ENCODE measurements around the gene WSB1.
A peak's percentile ranks its signal among the peaks of the same experiment; 100 is the strongest.

Gene WSB1

GRCh38 chr17:27295945-27296344 lies 2.0 kb downstream of the WSB1 start:
- Histone ChIP-seq H3K4me1 (ENCODE audit: control extremely low read depth in 1 of 4, control insufficient read depth in 4 of 4, insufficient read depth in 4 of 4, low read length in 3 of 4) (peaks cover 11 to 49% (median 30%) of the 10 kb centered on the region in 4 experiments), H3K36me3 (ENCODE audit: control insufficient read depth in 4 of 4, insufficient read depth in 4 of 4, low read length in 3 of 4) (peaks cover 0 to 4% (median under 1%) of the 10 kb centered on the region in 4 experiments), H3K27me3 (replicated peaks in 2 of 5; ENCODE audit: control insufficient read depth in 4 of 5, insufficient read depth in 5 of 5, low read length in 4 of 5) (no peaks in the 10 kb centered on the region), H3K27ac (ENCODE audit: insufficient read depth in 1 of 2, low read depth in 1 of 2, low read length in 2 of 2, poor library complexity in 1 of 2, severe bottlenecking in 2 of 2) (peak overlapping the region; percentile 95 to 99), H3K9me3 (ENCODE audit: control extremely low read depth in 1 of 5, control insufficient read depth in 4 of 5, insufficient read depth in 2 of 5, low read depth in 1 of 5, low read length in 4 of 5) (no peaks in the 10 kb centered on the region), H3K4me3 (ENCODE audit: control insufficient read depth in 1 of 7, extremely low read depth in 1 of 7, insufficient read depth in 4 of 7, low read depth in 2 of 7, low read length in 6 of 7) (peak overlapping the region in 6 of 7 experiments; percentile 73 to 100 (median 98))
- WGBS (ENCODE audit: insufficient coverage): no CpG with 5 or more reads among the region's 10 CpGs
- ChIA-PET POLR2A (interaction anchor here (0.7 kb wide), 1 partner anchor 25 kb away, joined by 3 read pairs; no protein-coding TSS in a partner anchor), CTCF (interaction anchor here (1.0 kb wide), 2 partner anchors 37 to 60 kb away, joined by 3 to 5 read pairs; no protein-coding TSS in a partner anchor)
- no peak for DNase-seq

GRCh38 chr17:27296428-27296979 lies 2.6 kb downstream of the WSB1 start:
- POLR2A ChIA-PET: interaction anchor here (0.7 kb wide), 1 partner anchor 24 kb away, joined by 3 read pairs; no protein-coding TSS in a partner anchor
- H3K27ac ChIP-seq (ENCODE audit: insufficient read depth in 1 of 2, low read depth in 1 of 2, low read length in 2 of 2, poor library complexity in 1 of 2, severe bottlenecking in 2 of 2): peak overlapping the region in 1 of 2 experiments; percentile 99
- peaks cover 11 to 49% (median 30%) of the 10 kb centered on the region in 4 experiments for H3K4me1 ChIP-seq (ENCODE audit: control extremely low read depth in 1 of 4, control insufficient read depth in 4 of 4, insufficient read depth in 4 of 4, low read length in 3 of 4)
- DNase-seq: no peak
- H3K4me3 ChIP-seq (ENCODE audit: control insufficient read depth in 1 of 7, extremely low read depth in 1 of 7, insufficient read depth in 4 of 7, low read depth in 2 of 7, low read length in 6 of 7): peak overlapping the region in 5 of 7 experiments; percentile 8 to 100 (median 73)
- H3K27me3 ChIP-seq (replicated peaks in 2 of 5; ENCODE audit: control insufficient read depth in 4 of 5, insufficient read depth in 5 of 5, low read length in 4 of 5): no peaks in the 10 kb centered on the region
- peaks cover 0 to 5% (median under 1%) of the 10 kb centered on the region in 4 experiments for H3K36me3 ChIP-seq (ENCODE audit: control insufficient read depth in 4 of 4, insufficient read depth in 4 of 4, low read length in 3 of 4)
- 50% methylated on average over 1 of the region's 2 CpGs for WGBS (ENCODE audit: insufficient coverage)
- CTCF ChIA-PET: interaction anchor here (1.0 kb wide), 1 partner anchor 36 kb away, joined by 3 read pairs; no protein-coding TSS in a partner anchor
- H3K9me3 ChIP-seq (ENCODE audit: control extremely low read depth in 1 of 5, control insufficient read depth in 4 of 5, insufficient read depth in 2 of 5, low read depth in 1 of 5, low read length in 4 of 5): no peaks in the 10 kb centered on the region

GRCh38 chr17:27299384-27300049 lies 5.6 kb downstream of the WSB1 start:
- ChIA-PET POLR2A (no interaction called here), CTCF (interaction anchor here (1.3 to 1.5 kb wide), 3 partner anchors 54 to 63 kb away, joined by 4 to 8 read pairs (median 6); no protein-coding TSS in a partner anchor)
- no peak for DNase-seq
- peaks cover 4 to 19% (median 7%) of the 10 kb centered on the region in 4 experiments for H3K36me3 ChIP-seq (ENCODE audit: control insufficient read depth in 4 of 4, insufficient read depth in 4 of 4, low read length in 3 of 4)
- H3K27ac ChIP-seq (ENCODE audit: insufficient read depth in 1 of 2, low read depth in 1 of 2, low read length in 2 of 2, poor library complexity in 1 of 2, severe bottlenecking in 2 of 2): no peak overlapping the region
- 97% methylated on average over 4 of the region's 5 CpGs for WGBS (ENCODE audit: insufficient coverage)
- H3K4me1 ChIP-seq (ENCODE audit: control extremely low read depth in 1 of 4, control insufficient read depth in 4 of 4, insufficient read depth in 4 of 4, low read length in 3 of 4): peaks cover 11 to 43% (median 24%) of the 10 kb centered on the region in 4 experiments
- H3K27me3 ChIP-seq (replicated peaks in 2 of 5; ENCODE audit: control insufficient read depth in 4 of 5, insufficient read depth in 5 of 5, low read length in 4 of 5): no peaks in the 10 kb centered on the region
- H3K4me3 ChIP-seq (ENCODE audit: control insufficient read depth in 1 of 7, extremely low read depth in 1 of 7, insufficient read depth in 4 of 7, low read depth in 2 of 7, low read length in 6 of 7): no peak overlapping the region
- no peaks in the 10 kb centered on the region for H3K9me3 ChIP-seq (ENCODE audit: control extremely low read depth in 1 of 5, control insufficient read depth in 4 of 5, insufficient read depth in 2 of 5, low read depth in 1 of 5, low read length in 4 of 5)

GRCh38 chr17:27303734-27304133 lies 9.8 kb downstream of the WSB1 start:
- Histone ChIP-seq H3K4me3 (ENCODE audit: control insufficient read depth in 1 of 7, extremely low read depth in 1 of 7, insufficient read depth in 4 of 7, low read depth in 2 of 7, low read length in 6 of 7) (no peak overlapping the region), H3K4me1 (ENCODE audit: control extremely low read depth in 1 of 4, control insufficient read depth in 4 of 4, insufficient read depth in 4 of 4, low read length in 3 of 4) (peaks cover 0 to 13% (median 6%) of the 10 kb centered on the region in 4 experiments), H3K27me3 (replicated peaks in 2 of 5; ENCODE audit: control insufficient read depth in 4 of 5, insufficient read depth in 5 of 5, low read length in 4 of 5) (no peaks in the 10 kb centered on the region), H3K36me3 (ENCODE audit: control insufficient read depth in 4 of 4, insufficient read depth in 4 of 4, low read length in 3 of 4) (peaks cover 11 to 51% (median 31%) of the 10 kb centered on the region in 4 experiments), H3K9me3 (ENCODE audit: control extremely low read depth in 1 of 5, control insufficient read depth in 4 of 5, insufficient read depth in 2 of 5, low read depth in 1 of 5, low read length in 4 of 5) (no peaks in the 10 kb centered on the region), H3K27ac (ENCODE audit: insufficient read depth in 1 of 2, low read depth in 1 of 2, low read length in 2 of 2, poor library complexity in 1 of 2, severe bottlenecking in 2 of 2) (no peak overlapping the region)
- 100% methylated on average over 2 of the region's 2 CpGs for WGBS (ENCODE audit: insufficient coverage)
- DNase-seq: no peak
- POLR2A ChIA-PET: interaction anchor here (1.2 to 1.3 kb wide), 2 partner anchors 9 to 264 kb away, joined by 4 to 6 read pairs; partner anchors contain the start of gene WSB1
- CTCF ChIA-PET: interaction anchor here (1.0 to 1.9 kb wide), 4 partner anchors 8 to 30 kb away, joined by 3 to 9 read pairs (median 4); partner anchors contain the start of gene WSB1

GRCh38 chr17:27306276-27306835 lies 12.4 kb downstream of the WSB1 start:
- POLR2A ChIA-PET: no interaction called here
- H3K27me3 ChIP-seq (replicated peaks in 2 of 5; ENCODE audit: control insufficient read depth in 4 of 5, insufficient read depth in 5 of 5, low read length in 4 of 5): no peaks in the 10 kb centered on the region
- no peak overlapping the region for H3K4me3 ChIP-seq (ENCODE audit: control insufficient read depth in 1 of 7, extremely low read depth in 1 of 7, insufficient read depth in 4 of 7, low read depth in 2 of 7, low read length in 6 of 7)
- WGBS (ENCODE audit: insufficient coverage): 100% methylated on average over 6 of the region's 7 CpGs
- peaks cover 18 to 76% (median 49%) of the 10 kb centered on the region in 4 experiments for H3K36me3 ChIP-seq (ENCODE audit: control insufficient read depth in 4 of 4, insufficient read depth in 4 of 4, low read length in 3 of 4)
- H3K27ac ChIP-seq (ENCODE audit: insufficient read depth in 1 of 2, low read depth in 1 of 2, low read length in 2 of 2, poor library complexity in 1 of 2, severe bottlenecking in 2 of 2): no peak overlapping the region
- H3K9me3 ChIP-seq (ENCODE audit: control extremely low read depth in 1 of 5, control insufficient read depth in 4 of 5, insufficient read depth in 2 of 5, low read depth in 1 of 5, low read length in 4 of 5): no peaks in the 10 kb centered on the region
- no peak for DNase-seq
- no peaks in the 10 kb centered on the region for H3K4me1 ChIP-seq (ENCODE audit: control extremely low read depth in 1 of 4, control insufficient read depth in 4 of 4, insufficient read depth in 4 of 4, low read length in 3 of 4)
- CTCF ChIA-PET: no interaction called here

GRCh38 chr17:27310565-27311110 lies 16.7 kb downstream of the WSB1 start:
- WGBS (ENCODE audit: insufficient coverage): 94% methylated on average over 4 of the region's 4 CpGs
- Histone ChIP-seq H3K36me3 (ENCODE audit: control insufficient read depth in 4 of 4, insufficient read depth in 4 of 4, low read length in 3 of 4) (peaks cover 20 to 92% (median 68%) of the 10 kb centered on the region in 4 experiments), H3K4me1 (ENCODE audit: control extremely low read depth in 1 of 4, control insufficient read depth in 4 of 4, insufficient read depth in 4 of 4, low read length in 3 of 4) (no peaks in the 10 kb centered on the region), H3K4me3 (ENCODE audit: control insufficient read depth in 1 of 7, extremely low read depth in 1 of 7, insufficient read depth in 4 of 7, low read depth in 2 of 7, low read length in 6 of 7) (no peak overlapping the region), H3K9me3 (ENCODE audit: control extremely low read depth in 1 of 5, control insufficient read depth in 4 of 5, insufficient read depth in 2 of 5, low read depth in 1 of 5, low read length in 4 of 5) (no peaks in the 10 kb centered on the region), H3K27ac (ENCODE audit: insufficient read depth in 1 of 2, low read depth in 1 of 2, low read length in 2 of 2, poor library complexity in 1 of 2, severe bottlenecking in 2 of 2) (no peak overlapping the region), H3K27me3 (replicated peaks in 2 of 5; ENCODE audit: control insufficient read depth in 4 of 5, insufficient read depth in 5 of 5, low read length in 4 of 5) (no peaks in the 10 kb centered on the region)
- ChIA-PET POLR2A (interaction anchor here (0.7 kb wide), 1 partner anchor 73 kb away, joined by 3 read pairs; no protein-coding TSS in a partner anchor), CTCF (interaction anchor here (1.7 kb wide), 1 partner anchor 9 kb away, joined by 4 read pairs; no protein-coding TSS in a partner anchor)
- no peak for DNase-seq
